NCI-H187 treated with DMSO at 0.1 percent for 48 hours (cell line): ENCODE data around the gene TTF2.
A peak's percentile ranks its signal among the peaks of the same experiment; 100 is the strongest.

Experiments
- DNase-seq: peaks from one replicate; lab custom pipeline; 2025; lab: John Stamatoyannopoulos, UW

Gene TTF2

GRCh38 chr1:117046781-117047180, 13.3 kb upstream of the TTF2 start:
- DNase-seq, result no peak

GRCh38 chr1:117047271-117047670, 12.9 kb upstream of the TTF2 start:
- no peak for DNase-seq

DNA sequence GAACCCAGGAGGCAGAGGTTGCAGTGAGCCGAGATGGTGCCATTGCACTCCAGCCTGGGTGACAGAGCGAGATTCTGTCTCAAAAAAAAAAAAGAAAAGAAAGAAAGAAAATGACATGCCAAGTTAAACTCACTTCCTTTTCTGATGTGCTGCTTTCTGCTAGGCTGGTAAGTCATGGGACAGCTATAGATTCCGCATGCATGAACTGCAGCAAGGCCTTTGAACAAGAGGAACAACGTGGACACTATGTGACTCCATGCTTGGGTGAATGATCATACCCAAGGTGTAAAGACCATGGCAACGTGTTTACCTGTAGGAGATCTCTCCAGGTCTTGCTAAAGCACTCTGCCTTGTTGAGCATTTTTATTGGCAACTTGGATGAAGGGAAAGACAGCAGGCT, 10.3 kb upstream of the TTF2 start:
- DNase-seq, result no peak

GRCh38 chr1:117051224-117052064, 8.7 kb upstream of the TTF2 start:
- DNase-seq, result no peak

GRCh38 chr1:117054068-117054467, 6.1 kb upstream of the TTF2 start:
- no peak for DNase-seq

GRCh38 chr1:117058810-117059209, 1.3 kb upstream of the TTF2 start:
- no peak for DNase-seq

- no peak for DNase-seq
Observed at GRCh38 chr1:117059334-117059677, 820 bp upstream of the TTF2 start.

GRCh38 chr1:117060441-117061317, 553 bp downstream of the TTF2 start:
- no peak for DNase-seq

DNA sequence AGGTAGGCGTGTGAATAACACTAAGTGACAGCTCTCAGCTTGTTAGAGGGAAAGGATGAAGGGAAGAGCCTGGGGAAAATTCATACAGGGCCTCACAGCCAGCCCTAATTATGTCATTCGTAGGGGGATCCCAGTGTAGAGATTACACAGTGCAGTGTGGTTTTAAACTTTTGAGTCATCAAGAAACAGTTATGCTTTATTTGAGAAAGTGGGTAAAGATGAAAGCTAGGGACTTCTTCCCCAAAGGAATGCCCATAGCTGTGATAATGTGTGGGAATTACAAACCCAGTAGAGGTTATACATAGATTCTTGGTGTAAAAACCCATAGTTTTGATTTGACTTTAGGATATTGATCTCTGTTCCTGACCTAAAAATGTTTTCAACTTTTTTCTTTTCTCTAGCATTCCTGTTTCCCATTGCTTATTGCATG, 1.9 kb downstream of the TTF2 start:
- no peak for DNase-seq

- DNase-seq, result no peak
Observed at GRCh38 chr1:117066367-117066766, 6.2 kb downstream of the TTF2 start.

- DNase-seq, result peak; percentile 53
Observed at GRCh38 chr1:117067533-117068370, 7.6 kb downstream of the TTF2 start.

DNA sequence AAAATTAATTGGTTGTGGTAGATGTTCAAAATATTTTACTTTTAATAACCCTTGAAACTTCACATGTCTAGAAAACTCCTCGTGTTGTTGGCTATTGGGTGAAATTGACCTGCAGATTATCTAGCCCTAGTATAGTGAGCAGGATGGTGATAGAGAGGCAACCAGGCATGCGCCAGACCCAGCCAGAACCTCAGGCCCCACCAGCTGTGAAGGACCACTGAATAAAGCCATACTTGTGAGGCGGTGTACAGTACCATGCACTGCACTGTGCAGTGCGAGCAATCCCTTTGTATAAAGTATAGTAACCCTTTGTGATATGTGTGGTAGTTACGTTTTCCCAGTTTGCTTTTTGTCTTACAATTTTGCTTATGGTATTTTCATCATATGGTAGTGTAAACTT, 8.5 kb downstream of the TTF2 start:
- DNase-seq, result no peak

DNA sequence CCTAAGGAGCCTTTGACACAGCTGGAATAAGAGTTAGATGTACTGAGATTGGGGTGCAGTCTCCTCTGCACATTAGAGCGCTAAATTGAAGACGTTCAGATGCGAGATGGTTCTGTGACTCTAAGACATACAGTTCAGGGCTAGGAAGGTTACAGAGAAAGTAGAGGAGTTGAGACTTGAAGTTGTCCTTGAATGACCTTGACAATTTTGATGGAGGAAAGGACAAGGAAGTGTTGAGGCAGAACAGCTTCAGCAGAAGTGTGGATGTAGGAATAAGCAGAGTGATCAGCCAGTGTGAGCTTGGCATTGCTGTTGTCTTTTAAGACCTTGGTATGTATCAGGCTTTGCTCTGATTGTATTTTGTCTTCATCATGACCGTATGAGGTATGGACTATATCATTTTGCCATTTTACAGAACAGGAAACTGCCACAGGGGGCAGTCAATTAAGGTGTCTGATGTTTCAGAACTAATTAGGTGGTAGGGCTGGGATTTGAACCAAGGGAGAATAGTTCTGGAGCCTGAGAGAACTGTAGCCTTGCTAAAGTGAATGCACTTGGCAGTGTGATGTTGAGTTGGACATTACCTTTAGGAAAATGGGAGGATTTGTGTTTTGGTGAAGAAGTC, 9.2 kb downstream of the TTF2 start:
- no peak for DNase-seq

GRCh38 chr1:117070124-117070523, 10.0 kb downstream of the TTF2 start:
- DNase-seq, result no peak

DNA sequence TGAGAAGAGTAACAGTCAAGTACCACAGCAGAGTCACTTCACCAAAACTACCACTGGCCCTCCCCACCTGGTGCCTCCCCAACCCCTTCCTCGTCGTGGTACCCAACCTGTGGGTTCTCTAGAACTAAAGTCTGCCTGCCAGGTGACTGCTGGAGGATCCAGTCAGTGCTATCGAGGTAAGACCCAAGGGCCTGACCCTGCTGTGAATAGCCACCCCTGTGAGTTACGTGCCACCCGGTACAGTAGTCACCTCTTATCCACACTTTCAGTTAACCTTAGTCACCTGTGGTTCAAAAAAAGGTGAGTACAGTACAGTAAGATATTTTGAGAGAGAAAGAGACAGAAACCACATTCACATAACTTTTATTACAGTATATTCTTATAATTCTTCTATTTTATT, 16.5 kb downstream of the TTF2 start:
- DNase-seq, result no peak

- no peak for DNase-seq
Observed at GRCh38 chr1:117077267-117077666, 17.1 kb downstream of the TTF2 start.

DNA sequence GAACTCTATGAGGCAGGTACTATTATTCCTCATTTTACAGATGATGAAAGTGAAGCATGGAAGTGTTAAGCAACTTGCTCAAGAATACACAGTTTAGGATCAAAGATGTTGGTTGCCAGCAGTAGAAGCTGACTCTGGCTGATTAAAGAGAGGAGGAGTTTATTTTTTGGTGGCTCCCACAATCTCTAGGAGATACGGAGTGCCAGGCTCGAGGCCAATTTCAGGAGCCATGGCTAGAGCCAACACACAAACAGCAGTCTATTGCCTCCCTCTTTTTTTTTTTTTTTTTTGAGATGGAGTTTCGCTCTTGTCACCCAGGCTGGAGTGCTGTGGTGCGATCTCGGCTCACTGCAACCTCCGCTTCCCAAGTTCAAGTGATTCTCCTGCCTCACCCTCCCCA, 19.6 kb downstream of the TTF2 start:
- DNase-seq, result no peak

- DNase-seq, result no peak
Observed at GRCh38 chr1:117084231-117084630, 24.1 kb downstream of the TTF2 start.

DNA sequence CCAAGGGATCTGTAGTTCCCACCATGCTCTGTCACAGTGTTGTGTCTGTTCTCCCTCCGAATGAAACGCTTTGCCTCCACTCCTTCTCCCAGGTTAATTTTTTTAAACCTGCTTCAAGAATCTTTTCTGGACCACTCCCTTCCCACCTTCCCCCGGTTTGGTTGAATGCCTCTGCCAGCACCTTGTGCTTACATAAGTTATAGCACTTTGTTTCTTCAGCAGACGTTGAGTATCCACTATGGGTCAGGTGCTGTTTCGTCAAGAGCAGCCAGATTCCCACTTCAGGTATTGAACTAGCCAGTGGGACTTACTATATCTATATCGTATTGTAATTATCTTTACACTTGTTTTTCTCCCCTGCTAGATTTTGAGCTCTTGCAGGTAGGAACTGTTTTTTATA, 27.6 kb downstream of the TTF2 start:
- no peak for DNase-seq

DNA sequence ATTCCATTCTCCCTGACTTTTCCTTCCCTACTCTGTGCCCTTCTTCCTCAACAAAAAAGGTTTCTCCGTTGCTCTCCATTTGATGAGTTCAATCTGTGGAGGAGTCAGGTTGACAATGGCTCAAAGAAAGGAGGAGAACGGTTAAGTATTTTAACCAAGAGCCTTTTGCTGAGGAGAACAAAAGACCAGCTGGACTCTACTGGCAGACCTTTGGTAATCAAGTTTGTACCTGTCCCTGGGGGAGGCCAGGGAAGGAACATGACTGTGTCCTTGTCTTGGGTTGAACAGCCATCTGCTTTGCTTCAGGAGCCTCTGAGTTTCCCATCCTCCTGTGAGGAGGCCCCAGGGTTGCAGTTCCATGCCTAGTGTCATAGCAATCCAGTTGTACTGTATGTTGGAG, 29.9 kb downstream of the TTF2 start:
- no peak for DNase-seq

DNA sequence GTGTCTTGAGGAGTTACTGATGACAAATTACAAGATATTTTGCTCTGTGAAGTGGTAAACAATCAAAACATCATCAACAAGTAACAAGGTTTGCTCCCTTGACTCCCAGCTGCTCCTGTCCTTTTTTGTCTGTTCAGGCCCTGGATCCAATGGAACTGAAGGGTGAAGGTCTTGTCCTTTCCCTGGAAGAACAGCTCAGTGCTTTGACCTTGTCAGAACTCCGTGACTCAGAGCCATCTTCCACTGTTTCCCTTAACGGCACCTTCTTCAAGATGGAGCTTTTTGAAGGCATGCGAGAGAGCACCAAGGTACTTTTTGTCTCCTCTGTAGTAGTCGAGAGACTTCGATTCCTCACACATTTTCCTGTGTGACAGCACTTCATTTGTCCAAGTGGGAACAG, 32.5 kb downstream of the TTF2 start:
- DNase-seq, result no peak

GRCh38 chr1:117093091-117093534, 33.0 kb downstream of the TTF2 start:
- no peak for DNase-seq
